OCI-LY7 (cell line): Measurements from ENCODE around the gene IL12RB2. TPM values are rescaled to one million over a fixed set of nuclear protein-coding genes. Genes with fewer than 3 reads are reported as not detected.
"Not testable (repeated sequence)": the region's sequence is repeated elsewhere in the genome, so short reads cannot be mapped to it uniquely, and the experiment has no call there.

ENCODE experiments used
- BruUV-seq: library from RNA; stranded (reverse); fragments of 400-500 nt; replicated peaks from 2 replicates; lab custom pipeline; 2021; lab: Mats Ljungman, UMichigan
- CTCF ChIA-PET: fragments of 300-600 bp; sonication (Branson Sonifier 250); formaldehyde crosslinking; loops from one replicate; lab custom pipeline; 2022; ENCODE audit warnings: antibody characterized with exemption; ENCODE audit not compliant: unreplicated experiment; lab: Charles Lee
- POLR2A ChIA-PET: fragments of 300-600 bp; sonication (Branson Sonifier 250); formaldehyde crosslinking; loops from one replicate; lab custom pipeline; 2022; ENCODE audit warnings: antibody characterized with exemption; lab: Charles Lee
- DNase-seq: peaks from one replicate; pipeline ENCODE4 v3.0.0-alpha.2; 2015; ENCODE audit warnings: low spot score
- H2AFZ ChIP-seq: fragments of 200-600 bp; sonication (generic), shearing (Covaris generic); 2 replicates; pipeline ENCODE4 v1.6.1; 2014; ENCODE audit warnings: mild to moderate bottlenecking, antibody characterized with exemption, low read length, moderate library complexity
- H3K27ac ChIP-seq: fragments of 200-600 bp; sonication (generic); 2 replicates; pipeline ENCODE4 v1.5.1; 2014; ENCODE audit warnings: mixed run types, low read depth, mild to moderate bottlenecking, moderate library complexity, low read length, inconsistent platforms; ENCODE audit not compliant: poor library complexity, severe bottlenecking
- H3K36me3 ChIP-seq: fragments of 200-600 bp; sonication (generic); 2 replicates; pipeline ENCODE4 v1.6.1; 2014; ENCODE audit warnings: mild to moderate bottlenecking, antibody characterized with exemption, low read length, moderate library complexity, mixed read lengths; ENCODE audit not compliant: insufficient read depth
- H3K4me1 ChIP-seq: fragments of 200-600 bp; sonication (generic); 2 replicates; pipeline ENCODE4 v1.5.1; 2014; ENCODE audit warnings: mild to moderate bottlenecking, low read length; ENCODE audit not compliant: insufficient read depth, poor library complexity, severe bottlenecking
- H3K4me2 ChIP-seq: fragments of 200-600 bp; sonication (generic); 2 replicates; pipeline ENCODE4 v1.6.1; 2014; ENCODE audit warnings: mild to moderate bottlenecking, low read length
- H3K4me3 ChIP-seq: fragments of 200-600 bp; sonication (generic); 2 replicates; pipeline ENCODE4 v1.5.1; 2014; ENCODE audit warnings: mild to moderate bottlenecking, low read depth, low read length; ENCODE audit not compliant: poor library complexity, severe bottlenecking
- H3K79me2 ChIP-seq: fragments of 200-600 bp; sonication (generic); 2 replicates; pipeline ENCODE4 v1.6.1; 2016; ENCODE audit warnings: low read depth, mild to moderate bottlenecking, low read length, moderate library complexity, mixed read lengths; ENCODE audit not compliant: insufficient read depth
- H3K9me2 ChIP-seq: fragments of 200-600 bp; sonication (generic); 2 replicates; pipeline ENCODE4 v1.6.1; 2016; ENCODE audit warnings: mild to moderate bottlenecking, low read length, mixed read lengths; ENCODE audit not compliant: insufficient read depth
- H3K9me3 ChIP-seq: fragments of 200-600 bp; sonication (generic); 2 replicates; pipeline ENCODE4 v1.6.1; 2014; ENCODE audit warnings: mild to moderate bottlenecking, mixed run types, low read length, mixed read lengths
- H4K20me1 ChIP-seq: fragments of 200-600 bp; sonication (generic); 2 replicates; pipeline ENCODE4 v1.6.1; 2014; ENCODE audit warnings: mild to moderate bottlenecking, antibody characterized with exemption, low read length, moderate library complexity, mixed read lengths; ENCODE audit not compliant: insufficient read depth
- CTCF ChIP-seq: fragments of 200-600 bp; sonication (generic); conservative IDR thresholded peaks from 2 replicates; pipeline ENCODE4 v1.5.1; 2014; ENCODE audit warnings: mild to moderate bottlenecking, antibody characterized with exemption, low read length, moderate library complexity, mixed read lengths
- EZH2phosphoT487 ChIP-seq: fragments of 200-600 bp; sonication (generic); IDR thresholded peaks from 2 replicates; pipeline ENCODE4 v1.6.1; 2018; ENCODE audit warnings: low read depth, borderline replicate concordance, mild to moderate bottlenecking, mixed run types, antibody characterized with exemption, low read length, moderate library complexity, mixed read lengths
- intact Hi-C: fragments of 100-400 bp; cut with micrococcal nuclease; formaldehyde crosslinking; loops from one replicate; pipeline ENCODE4 v1.10.0; 2022; ENCODE audit not compliant: unreplicated experiment
- total RNA-seq, 2 experiments: library from RNA; depleted of rRNA in 1 of 2; stranded (reverse); fragments of >200 nt in 1 of 2; shearing (Covaris generic) in 1 of 2; gene quantifications; 2 replicates each; pipeline ENCODE4 v1.2.3, GENCODE V29; 2014 to 2022

Gene IL12RB2
- total RNA-seq, 2 experiments from 2014 or later = not detected

- Histone ChIP-seq H3K4me3 (no peak overlapping the region), H3K27ac (no peak overlapping the region), H3K9me3 (no peaks in the 10 kb centered on the region), H4K20me1 (no peaks in the 10 kb centered on the region; the same call in 1 of the 2 replicates), H3K4me2 (no peak overlapping the region), H3K36me3 (peaks cover 45% of the 10 kb centered on the region), H2AFZ (no peak overlapping the region), H3K9me2 (no peaks in the 10 kb centered on the region), H3K4me1 (no peaks in the 10 kb centered on the region), H3K79me2 (no peaks in the 10 kb centered on the region)
- TF ChIP-seq EZH2phosphoT487 (no peak), CTCF (no peak)
- no TSS peak for BruUV-seq
- ChIA-PET POLR2A (interaction anchor here (1.2 kb wide), 1 partner anchor 63 kb away, joined by 4 read pairs; no protein-coding TSS in a partner anchor), CTCF (no interaction called here)
- intact Hi-C loops = no loop called here
- no peak for DNase-seq
Measured at GRCh38 chr1:67399199-67399993, 91.7 kb downstream of the IL12RB2 start.

- H3K9me3 ChIP-seq, DNase-seq, CTCF ChIA-PET, BruUV-seq, H3K27ac ChIP-seq, H2AFZ ChIP-seq, intact Hi-C loops, H3K79me2 ChIP-seq, H4K20me1 ChIP-seq, POLR2A ChIA-PET, H3K9me2 ChIP-seq, H3K4me1 ChIP-seq, H3K4me2 ChIP-seq, H3K4me3 ChIP-seq: not testable (repeated sequence)
- H3K36me3 ChIP-seq = peaks cover 51% of the 10 kb centered on the region
Measured at GRCh38 chr1:67400029-67400786, 92.5 kb downstream of the IL12RB2 start.

- no peak overlapping the region for H3K27ac ChIP-seq
- H2AFZ ChIP-seq = no peak overlapping the region
- no peak for DNase-seq
- H3K4me2 ChIP-seq = no peak overlapping the region
- BruUV-seq = no TSS peak
- ChIA-PET POLR2A (interaction anchor here (1.0 kb wide), 1 partner anchor 23 kb away, joined by 4 read pairs; no protein-coding TSS in a partner anchor), CTCF (no interaction called here)
- no peak overlapping the region for H3K4me3 ChIP-seq
- peaks cover 51% of the 10 kb centered on the region for H3K36me3 ChIP-seq
- no peaks in the 10 kb centered on the region for H3K79me2 ChIP-seq
- H3K9me3 ChIP-seq = no peaks in the 10 kb centered on the region
- TF ChIP-seq EZH2phosphoT487 = no peak
- TF ChIP-seq CTCF = no peak
- intact Hi-C loops = no loop called here
- no peaks in the 10 kb centered on the region for H3K4me1 ChIP-seq
- H3K9me2 ChIP-seq = no peaks in the 10 kb centered on the region
- no peaks in the 10 kb centered on the region; the same call in 1 of the 2 replicates for H4K20me1 ChIP-seq
Measured at GRCh38 chr1:67401443-67401842, 93.8 kb downstream of the IL12RB2 start.
